K562 (cell line): Measurements from ENCODE around the gene YTHDC2. TPM values are rescaled to one million over a fixed set of nuclear protein-coding genes. Genes with fewer than 3 reads are reported as not detected.

ENCODE experiments used
- polyA plus RNA-seq, 8 experiments: library from polyadenylated mRNA; depleted of rRNA in 4 of 8; stranded (reverse) in 5 of 8; unstranded in 3 of 8; fragments of >200 nt; fragmentation: Nextera tagmentation in 2 of 8; fragmentation: Illumina TruSeq in 1 of 8; extraction: Ambion mirVana in 2 of 8; extraction: Trizol in 1 of 8; gene quantifications; 2 replicates each; pipeline versions ENCODE4 v1.2.1 to v1.2.3, GENCODE V29; 2011 to 2014; ENCODE audit warnings: inconsistent platforms in 1 of 8, missing spikeins in 1 of 8
- small RNA-seq: library from RNA; depleted of rRNA; stranded (forward); fragments of <200 nt; gene quantifications from one replicate; pipeline ENCODE3, GENCODE V24; 2014
- total RNA-seq, 7 experiments: library from RNA; depleted of rRNA in 6 of 7; stranded (reverse); fragments of >200 nt in 6 of 7; fragmentation: Illumina TruSeq in 2 of 7; extraction: Trizol in 2 of 7; gene quantifications; 2 replicates each; pipeline versions ENCODE4 v1.2.1 to v1.2.3, GENCODE V29; 2011 to 2021; ENCODE audit warnings: low replicate concordance in 1 of 7

The YTHDC2 gene
- total and polyA plus RNA-seq, 9 of the 15 experiments (the other 6 are each of a cell fraction or from before 2014, with no cell fraction given): 2.7 to 21.6 (median 15.9) TPM

Small RNA genes lying within 50 kb of the gene (small RNA-seq; reads per million reads assigned to genes)
- gene RNU4ATAC13P: not detected

Other genes starting within 250 kb of the YTHDC2 start
- gene TSSK1B, start 78.7 kb upstream of the YTHDC2 start, total RNA-seq (2014; rRNA removed): not detected in 2 replicates
- not detected in 2 replicates for gene TSSK1B, start 78.7 kb upstream of the YTHDC2 start, total RNA-seq (2014; rRNA removed; fragmentation: Illumina TruSeq; extraction: Trizol)
- gene TSSK1B, start 78.7 kb upstream of the YTHDC2 start, total RNA-seq (2015; rRNA removed; fragmentation: Illumina TruSeq; extraction: Trizol): not detected in 2 replicates
- gene TSSK1B, start 78.7 kb upstream of the YTHDC2 start, total RNA-seq (2021): not detected in 2 replicates
- not detected in 2 replicates for gene TSSK1B, start 78.7 kb upstream of the YTHDC2 start, polyA plus RNA-seq (2011; rRNA removed)
- gene TSSK1B, start 78.7 kb upstream of the YTHDC2 start, polyA plus RNA-seq (2014; fragmentation: Illumina TruSeq; extraction: Trizol): not detected in 2 replicates
- not detected for gene TSSK1B, start 78.7 kb upstream of the YTHDC2 start, polyA plus RNA-seq (2014; fragmentation: Nextera tagmentation; extraction: Ambion mirVana)
- not detected in 2 replicates for gene TSSK1B, start 78.7 kb upstream of the YTHDC2 start, polyA plus RNA-seq (2014; rRNA removed)
- gene MCC, start 25.2 kb upstream of the YTHDC2 start, total RNA-seq (2014; rRNA removed): 0.04 TPM in 1 of 2 replicates, not detected in the other
- 0.04 and 0.06 TPM in 2 replicates for gene MCC, start 25.2 kb upstream of the YTHDC2 start, total RNA-seq (2014; rRNA removed; fragmentation: Illumina TruSeq; extraction: Trizol)
- 0.04 TPM in 1 of 2 replicates, not detected in the other for gene MCC, start 25.2 kb upstream of the YTHDC2 start, total RNA-seq (2015; rRNA removed; fragmentation: Illumina TruSeq; extraction: Trizol)
- gene MCC, start 25.2 kb upstream of the YTHDC2 start, total RNA-seq (2021): 0.07 and 0.18 TPM in 2 replicates
- 0.01 and 0.06 TPM in 2 replicates for gene MCC, start 25.2 kb upstream of the YTHDC2 start, polyA plus RNA-seq (2011; rRNA removed)
- gene MCC, start 25.2 kb upstream of the YTHDC2 start, polyA plus RNA-seq (2014; fragmentation: Illumina TruSeq; extraction: Trizol): 0.03 and 0.07 TPM in 2 replicates
- gene MCC, start 25.2 kb upstream of the YTHDC2 start, polyA plus RNA-seq (2014; fragmentation: Nextera tagmentation; extraction: Ambion mirVana): under 1 TPM; 0.06 to 0.24 TPM
- gene MCC, start 25.2 kb upstream of the YTHDC2 start, polyA plus RNA-seq (2014; rRNA removed): 0.04 and 0.05 TPM in 2 replicates